Thoracic aorta (tissue), 2 donors: ENCODE data around the gene IDI1. TPM values are rescaled to one million over a fixed set of nuclear protein-coding genes. Genes with fewer than 3 reads are reported as not detected.
"Not testable (repeated sequence)": the region's sequence is repeated elsewhere in the genome, so short reads cannot be mapped to it uniquely, and the experiment has no call there.

Experiments used
- ATAC-seq: fragments of 150-250 bp; one replicate; pipeline ENCODE4 v1.8.0; 2017; ENCODE audit warnings: low read depth; ENCODE audit not compliant: insufficient number of reproducible peaks, low FRiP score
- DNase-seq: peaks from one replicate; pipeline ENCODE4 v3.0.0-alpha.2; 2020; ENCODE audit warnings: low spot score
- H3K27ac ChIP-seq, 2 donors: fragments of 200-600 bp; sonication (generic); 1 replicate in 1 of 2; 2 replicates in 1 of 2; pipeline ENCODE4 v1.5.1; 2016; ENCODE audit warnings: mild to moderate bottlenecking in 2 of 2, moderate library complexity in 2 of 2
- H3K27me3 ChIP-seq: fragments of 200-600 bp; sonication (generic); replicated peaks from 2 replicates; pipeline ENCODE4 v1.6.0; 2016; ENCODE audit warnings: mild to moderate bottlenecking; ENCODE audit not compliant: insufficient read depth
- H3K36me3 ChIP-seq: fragments of 200-600 bp; sonication (generic); one replicate; pipeline ENCODE4 v1.5.1; 2016
- H3K4me1 ChIP-seq, 2 donors: fragments of 200-600 bp; sonication (generic); 1 replicate in 1 of 2; 2 replicates in 1 of 2; pipeline versions ENCODE4 v1.5.1 to v1.6.0; 2016; ENCODE audit warnings: low read depth in 2 of 2, mild to moderate bottlenecking in 1 of 2; ENCODE audit not compliant: control insufficient read depth in 1 of 2
- H3K4me3 ChIP-seq: fragments of 200-600 bp; sonication (generic); 2 replicates; pipeline ENCODE4 v1.5.1; 2016; ENCODE audit warnings: mild to moderate bottlenecking
- H3K9me3 ChIP-seq: fragments of 200-600 bp; sonication (generic); 2 replicates; pipeline ENCODE4 v1.5.1; 2016
- CTCF ChIP-seq: fragments of 200-600 bp; sonication (generic); IDR thresholded peaks from one replicate; pipeline ENCODE4 v1.5.1; 2019; ENCODE audit warnings: antibody characterized with exemption
- total RNA-seq, 2 donors: library from RNA; depleted of rRNA; stranded (reverse); fragments of >200 nt; gene quantifications; one replicate each; pipeline versions ENCODE4 v1.1.0 to v1.2.3, GENCODE V29; 2016

The IDI1 gene
- total RNA-seq, 2 donors from 2014 or later = 19.2 to 26.7 TPM

GRCh38 chr10:1019362-1019761 lies 29.6 kb downstream of the IDI1 start:
- Histone ChIP-seq H3K9me3 (no peaks in the 10 kb centered on the region), H3K4me3 (no peak overlapping the region), H3K27me3 (no peaks in the 10 kb centered on the region), H3K4me1 (no peaks in the 10 kb centered on the region), H3K27ac (no peak overlapping the region), H3K36me3 (peaks cover 29% of the 10 kb centered on the region)
- ATAC-seq (no peak), DNase-seq (no peak)
- no peak for TF ChIP-seq CTCF

- H3K27me3 ChIP-seq = no peaks in the 10 kb centered on the region
- H3K4me3 ChIP-seq = no peak overlapping the region
- TF ChIP-seq CTCF = no peak
- DNase-seq (no peak), ATAC-seq (no peak)
- H3K27ac ChIP-seq = no peak overlapping the region
- no peaks in the 10 kb centered on the region for H3K9me3 ChIP-seq
- peaks cover 66% of the 10 kb centered on the region for H3K36me3 ChIP-seq
- no peaks in the 10 kb centered on the region for H3K4me1 ChIP-seq
Measured at GRCh38 chr10:1015688-1016087, 33.2 kb downstream of the IDI1 start.

- H3K27ac ChIP-seq = no peak overlapping the region
- no peaks in the 10 kb centered on the region for H3K4me1 ChIP-seq
- DNase-seq (no peak), ATAC-seq (no peak)
- peaks cover 71% of the 10 kb centered on the region for H3K36me3 ChIP-seq
- H3K9me3 ChIP-seq = no peaks in the 10 kb centered on the region
- no peaks in the 10 kb centered on the region for H3K27me3 ChIP-seq
- no peak overlapping the region for H3K4me3 ChIP-seq
- TF ChIP-seq CTCF = no peak
Measured at GRCh38 chr10:1011696-1012095, 37.2 kb downstream of the IDI1 start.

- no peak for ATAC-seq
- peaks cover 74% of the 10 kb centered on the region for H3K36me3 ChIP-seq
Measured at GRCh38 chr10:1010703-1011102, 38.2 kb downstream of the IDI1 start.

GRCh38 chr10:1009947-1010346 lies 39.0 kb downstream of the IDI1 start:
- not testable (repeated sequence) for DNase-seq, H3K27ac ChIP-seq, H3K9me3 ChIP-seq, H3K4me3 ChIP-seq, H3K4me1 ChIP-seq, H3K27me3 ChIP-seq, ATAC-seq
- H3K36me3 ChIP-seq = peaks cover 78% of the 10 kb centered on the region

More at GRCh38 chr10:1010703-1011102, 38.2 kb downstream of the IDI1 start:
- Histone ChIP-seq H3K4me3 (no peak overlapping the region), H3K4me1 (no peaks in the 10 kb centered on the region), H3K27me3 (no peaks in the 10 kb centered on the region), H3K27ac (no peak overlapping the region), H3K9me3 (no peaks in the 10 kb centered on the region)
- DNase-seq = no peak
- TF ChIP-seq CTCF = no peak

- peaks cover 82% of the 10 kb centered on the region for H3K36me3 ChIP-seq
- no peak for TF ChIP-seq CTCF
- no peak for ATAC-seq
- H3K9me3 ChIP-seq = no peaks in the 10 kb centered on the region
- no peaks in the 10 kb centered on the region for H3K27me3 ChIP-seq
- H3K4me1 ChIP-seq = no peaks in the 10 kb centered on the region
- no peak for DNase-seq
- H3K4me3 ChIP-seq = no peak overlapping the region
- H3K27ac ChIP-seq = no peak overlapping the region
Measured at GRCh38 chr10:1009071-1009494, 39.8 kb downstream of the IDI1 start.
